Testis (tissue), 3 donors: ENCODE measurements around the gene FRY. TPM values are rescaled to one million over a fixed set of nuclear protein-coding genes. Genes with fewer than 3 reads are reported as not detected.

Experiments
- DNase-seq: peaks from one replicate; pipeline ENCODE4 v3.0.0-alpha.2; 2019
- H3K27ac ChIP-seq, 2 donors: fragments of 200-600 bp; sonication (generic); one replicate each; pipeline ENCODE4 v1.5.1; 2019
- H3K27me3 ChIP-seq: fragments of 200-600 bp; sonication (generic); one replicate; pipeline ENCODE4 v1.5.1; 2019
- H3K36me3 ChIP-seq: fragments of 200-600 bp; sonication (generic); one replicate; pipeline ENCODE4 v1.5.1; 2017; ENCODE audit warnings: low read depth; ENCODE audit errors: missing control alignments
- H3K4me1 ChIP-seq: fragments of 200-600 bp; sonication (generic); one replicate; pipeline ENCODE4 v1.5.1; 2019
- H3K4me3 ChIP-seq, 2 donors: fragments of 200-600 bp; sonication (generic); one replicate each; pipeline ENCODE4 v1.5.1; 2017 to 2019
- H3K9me3 ChIP-seq: fragments of 200-600 bp; sonication (generic); one replicate; pipeline ENCODE4 v1.5.1; 2017
- CTCF ChIP-seq, 3 experiments: fragments of 450-650 bp in 2 of 3; fragments of 200-600 bp in 1 of 3; sonication (generic) in 1 of 3; IDR thresholded peaks; one replicate each; pipeline ENCODE4 v1.5.1; 2016 to 2019; ENCODE audit warnings: antibody characterized with exemption in 3 of 3, mild to moderate bottlenecking in 2 of 3, moderate library complexity in 1 of 3
- POLR2A ChIP-seq: fragments of 450-650 bp; IDR thresholded peaks from one replicate; pipeline ENCODE4 v1.6.1; 2017; ENCODE audit warnings: antibody characterized with exemption, mild to moderate bottlenecking, moderate library complexity
- WGBS, 2 donors: methylation state at CpG; one replicate each; pipeline ENCODE4 v1.1.5; 2018; 5-methylcytosine and 5-hydroxymethylcytosine counted together
- intact Hi-C: fragments of 100-400 bp; cut with DNase I; formaldehyde crosslinking; loops from one replicate; pipeline ENCODE4 v1.15.1; 2023; ENCODE audit warnings: low total_unique reads
- polyA plus RNA-seq: library from polyadenylated mRNA; stranded (reverse); fragments of 350-450 nt; fragmentation: Illumina TruSeq; extraction: RNeasy Lipid Tissue Mini Kit (QIAGEN cat#74804); gene quantifications from one replicate; pipeline ENCODE4 v1.2.3, GENCODE V29; 2014; ENCODE audit warnings: low read depth, low replicate concordance; ENCODE audit not compliant: insufficient read depth
- total RNA-seq, 2 donors: library from RNA; depleted of rRNA; stranded (reverse); fragments of >200 nt; gene quantifications; one replicate each; pipeline ENCODE4 v1.2.3, GENCODE V29; 2016

FRY gene
- total and polyA plus RNA-seq, 3 donors from 2014 or later, result 24.8 to 26.6 (median 25.9) TPM

- Histone ChIP-seq H3K36me3 (no peaks in the 10 kb centered on the region), H3K27me3 (no peaks in the 10 kb centered on the region), H3K4me1 (no peaks in the 10 kb centered on the region), H3K4me3 (no peak overlapping the region), H3K9me3 (no peaks in the 10 kb centered on the region), H3K27ac (no peak overlapping the region)
- TF ChIP-seq POLR2A (no peak), CTCF (IDR thresholded peaks at IDR 0.05) (no peak)
- no peak for DNase-seq
- intact Hi-C loops, result no loop called here
- 65 to 68% methylated on average over 2 of the region's 2 CpGs for WGBS, 2 donors
Measured at GRCh38 chr13:32086366-32086765, 54.8 kb downstream of the FRY start.

- no peaks in the 10 kb centered on the region for H3K27me3 ChIP-seq
- no peak overlapping the region for H3K4me3 ChIP-seq
- no peaks in the 10 kb centered on the region for H3K9me3 ChIP-seq
- no peak for TF ChIP-seq POLR2A
- TF ChIP-seq CTCF (IDR thresholded peaks at IDR 0.05), result no peak
- no peaks in the 10 kb centered on the region for H3K4me1 ChIP-seq
- no peak for DNase-seq
- intact Hi-C loops, result no loop called here
- no peaks in the 10 kb centered on the region for H3K36me3 ChIP-seq
- 81 to 82% methylated on average over 4 of the region's 4 CpGs for WGBS, 2 donors
- H3K27ac ChIP-seq, result no peak overlapping the region
Measured at GRCh38 chr13:32086791-32087441, 55.3 kb downstream of the FRY start.

GRCh38 chr13:32087955-32088747 lies 56.6 kb downstream of the FRY start:
- no peaks in the 10 kb centered on the region for H3K9me3 ChIP-seq
- H3K36me3 ChIP-seq, result no peaks in the 10 kb centered on the region
- H3K27me3 ChIP-seq, result no peaks in the 10 kb centered on the region
- H3K27ac ChIP-seq, result no peak overlapping the region
- no peak overlapping the region for H3K4me3 ChIP-seq
- no peak for DNase-seq
- 73 to 85% methylated on average over 1 of the region's 1 CpG for WGBS, 2 donors
- H3K4me1 ChIP-seq, result no peaks in the 10 kb centered on the region
- intact Hi-C loops, result no loop called here
- TF ChIP-seq CTCF (IDR thresholded peaks at IDR 0.05) (no peak), POLR2A (no peak)

GRCh38 chr13:32092496-32092895 lies 60.9 kb downstream of the FRY start:
- WGBS, 2 donors, result 89 to 93% methylated on average over 5 of the region's 5 CpGs
- H3K4me1 ChIP-seq, result no peaks in the 10 kb centered on the region
- H3K27ac ChIP-seq, result no peak overlapping the region
- H3K9me3 ChIP-seq, result no peaks in the 10 kb centered on the region
- no peak for DNase-seq
- no peaks in the 10 kb centered on the region for H3K27me3 ChIP-seq
- no peaks in the 10 kb centered on the region for H3K36me3 ChIP-seq
- H3K4me3 ChIP-seq, result no peak overlapping the region
- TF ChIP-seq POLR2A (no peak), CTCF (IDR thresholded peaks at IDR 0.05) (no peak)
- intact Hi-C loops, result no loop called here
